LoVo (cell line): Measurements from ENCODE around the gene PHF20.
A peak's percentile ranks its signal among the peaks of the same experiment; 100 is the strongest.
"Not testable (repeated sequence)": the region's sequence is repeated elsewhere in the genome, so short reads cannot be mapped to it uniquely, and the experiment has no call there.

Source experiments
- DNase-seq: peaks from one replicate; pipeline ENCODE4 v3.0.0-alpha.2; 2016; ENCODE audit warnings: low spot score

PHF20 gene

DNA sequence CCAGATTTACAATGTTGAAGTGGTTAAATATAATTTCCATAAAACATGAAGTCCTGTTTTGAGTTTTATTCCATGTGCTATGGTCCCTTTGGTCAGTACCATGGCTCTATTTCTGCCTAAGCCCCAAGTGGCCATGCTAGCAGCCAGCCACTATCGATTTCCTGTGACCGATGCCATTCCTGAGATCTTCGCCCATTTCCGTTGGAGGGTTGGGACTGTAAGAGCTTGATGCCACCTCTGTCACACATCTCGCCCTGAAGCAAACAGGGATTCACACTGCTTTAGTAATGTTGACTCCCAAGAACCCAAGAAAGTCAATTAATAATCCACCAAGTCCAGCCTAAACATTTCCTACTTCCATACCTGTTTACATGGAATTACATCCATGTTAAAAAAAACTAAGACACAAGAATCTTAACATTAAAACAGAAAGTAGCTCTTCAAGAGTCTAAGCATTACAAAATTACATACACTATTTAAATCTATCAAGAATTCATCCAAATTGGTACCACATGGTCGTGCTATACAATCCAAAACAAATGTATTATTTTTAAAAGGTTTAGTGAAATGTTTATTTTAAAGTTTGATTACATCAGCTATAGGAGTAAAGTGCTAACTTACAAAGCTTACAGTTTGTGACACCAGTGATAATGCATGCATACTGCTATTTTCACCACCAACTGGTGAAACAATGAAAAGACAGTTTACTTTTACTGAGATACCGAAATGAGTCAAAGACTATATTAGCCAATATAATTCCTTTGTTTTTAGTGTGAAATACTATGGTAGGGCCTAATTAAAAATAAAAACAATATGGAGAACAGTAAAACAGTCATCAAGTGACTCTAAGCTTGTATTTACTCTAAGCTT is 32.3 kb upstream of the PHF20 start:
- no peak for DNase-seq

DNA sequence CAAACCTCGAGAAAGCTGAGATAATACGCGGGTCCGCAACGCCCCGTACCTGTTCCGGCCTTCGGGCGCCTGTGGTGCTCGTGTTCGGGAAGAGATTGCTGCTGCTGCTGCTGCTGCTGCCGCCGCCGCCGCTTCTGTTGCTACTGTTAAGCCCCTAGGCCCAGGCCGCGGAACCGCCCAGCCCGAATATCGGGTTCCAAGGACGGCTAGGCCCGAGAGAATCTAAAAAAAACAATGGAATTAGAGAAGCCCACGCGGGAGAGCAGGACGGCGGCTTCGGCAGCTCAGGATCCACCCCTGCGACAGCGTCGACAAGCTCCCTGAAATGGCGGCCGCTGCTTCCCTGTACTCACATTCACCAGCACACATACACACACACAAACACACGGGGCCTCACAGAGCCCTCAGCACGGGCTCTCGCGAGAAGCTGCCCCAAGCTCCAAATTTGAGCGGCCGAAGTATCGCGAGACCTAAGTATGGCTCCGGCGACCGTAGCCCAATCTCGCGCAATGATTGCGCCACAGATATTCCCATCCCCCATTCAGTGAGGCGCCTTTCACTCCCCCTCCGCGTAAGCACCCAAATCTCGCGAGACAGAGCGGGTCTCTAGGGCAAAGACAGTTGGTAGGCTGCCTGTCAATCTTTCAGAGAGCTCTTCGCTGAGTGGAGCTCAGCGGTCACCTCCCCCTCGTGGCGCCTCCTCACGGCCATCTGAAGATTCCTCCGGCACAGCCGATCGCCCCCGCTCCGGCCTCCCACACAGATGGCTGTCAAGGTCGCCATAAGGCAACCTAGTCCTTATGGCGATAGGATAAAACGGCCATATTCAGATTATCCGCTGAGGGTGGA is 29.7 kb upstream of the PHF20 start, which contains the start of gene RBM39:
TSS of gene RBM39 (minus strand) at position 369 of the 849 bp plus-strand sequence. CDS start 1,386 bp downstream, outside the sequence.
- peak; percentile 100 for DNase-seq

DNA sequence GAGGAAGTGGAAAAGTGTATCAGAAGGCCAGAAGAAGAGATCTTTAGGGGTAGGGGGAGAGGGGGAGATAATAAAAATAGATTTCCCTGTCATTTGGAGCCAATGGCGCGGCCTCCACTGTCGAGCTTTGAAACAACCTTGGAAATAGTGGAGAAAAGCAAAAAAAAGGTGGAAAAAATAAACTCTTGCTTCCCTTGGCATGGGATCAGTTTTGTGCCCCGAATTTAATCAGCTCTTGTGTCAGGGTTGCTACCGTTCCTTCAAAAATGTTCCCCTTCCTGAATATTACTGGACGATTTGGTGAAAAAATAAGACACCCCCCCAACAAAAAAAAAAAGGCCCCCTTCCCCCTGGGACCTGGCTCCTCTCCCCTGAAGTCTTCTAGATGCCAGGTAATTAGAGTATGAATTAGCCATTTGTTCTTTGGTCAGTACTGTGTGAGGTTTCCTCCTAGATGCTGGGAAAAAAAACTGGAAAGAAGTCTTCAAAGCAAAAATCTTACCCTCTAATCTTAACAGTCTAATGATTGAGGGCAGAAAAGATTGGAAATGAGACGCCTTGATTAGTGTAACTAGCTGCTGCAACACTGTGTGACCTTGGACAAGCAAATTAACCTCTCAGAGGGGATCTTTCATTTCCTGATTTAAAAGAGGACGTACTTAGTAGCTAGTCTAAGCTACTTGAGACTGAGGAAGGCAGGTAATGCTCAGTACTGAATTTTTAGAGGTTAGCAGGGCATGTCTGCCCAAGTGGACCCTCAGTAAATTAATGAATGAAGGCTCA is 28.9 kb upstream of the PHF20 start:
- peak; percentile 40 for DNase-seq

DNA sequence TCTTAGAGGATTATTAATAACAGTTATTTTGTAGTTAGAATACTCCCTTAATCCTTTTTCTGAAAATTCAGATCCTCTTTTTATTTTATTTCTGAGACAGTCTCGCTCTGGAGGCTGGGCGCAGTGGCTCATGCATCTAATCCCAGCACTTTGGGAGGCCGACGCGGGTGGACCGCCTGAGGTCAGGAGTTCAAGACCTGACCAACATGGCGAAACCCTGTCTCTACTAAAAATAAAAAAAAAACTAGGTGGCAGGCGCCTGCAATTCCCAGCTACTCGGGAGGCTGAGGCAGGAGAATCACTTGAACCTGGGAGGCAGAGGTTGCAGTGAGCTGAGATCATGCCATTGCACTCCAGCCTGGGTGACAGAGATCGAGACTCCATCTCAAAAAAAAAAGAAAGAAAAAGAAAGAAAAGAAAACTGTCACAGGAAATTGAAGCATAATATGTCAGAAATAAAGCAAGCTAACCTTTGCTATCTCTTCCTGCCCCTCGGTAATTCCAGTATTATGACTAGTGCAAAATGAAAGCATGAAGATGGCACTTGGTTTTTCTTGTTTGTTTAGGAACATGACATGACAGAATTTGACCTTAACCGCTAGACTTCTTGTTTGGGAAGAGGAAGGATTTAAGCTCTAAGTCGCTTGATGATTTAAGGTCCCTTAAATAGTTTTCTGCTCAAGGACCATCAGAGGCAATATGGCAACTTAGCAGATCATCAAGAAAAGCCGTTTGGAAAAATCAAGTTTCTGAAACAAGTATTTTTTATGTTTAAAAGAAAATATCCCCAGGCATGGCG is 27.9 kb upstream of the PHF20 start:
- no peak for DNase-seq

DNA sequence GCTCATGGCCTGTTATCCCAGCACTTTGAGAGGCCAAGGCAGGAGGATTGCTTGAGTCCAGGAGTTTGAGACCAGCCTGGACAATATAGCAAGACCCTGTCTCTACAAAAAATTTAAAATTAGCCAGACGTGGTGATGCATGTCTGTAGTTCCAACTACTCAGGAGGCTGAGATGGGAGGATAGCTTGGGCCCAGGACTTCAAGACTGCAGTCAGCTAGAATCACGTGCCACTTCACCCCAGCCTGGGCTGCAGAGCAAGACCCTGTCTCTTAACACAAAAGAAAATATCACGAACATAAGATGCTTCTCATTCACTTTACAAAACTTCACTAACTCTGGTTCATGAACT is 27.3 kb upstream of the PHF20 start:
- not testable (repeated sequence) for DNase-seq

GRCh38 chr20:35750611-35751010 is 21.2 kb upstream of the PHF20 start:
- DNase-seq, result no peak

GRCh38 chr20:35756404-35756803 is 15.4 kb upstream of the PHF20 start:
- DNase-seq, result no peak

- DNase-seq, result no peak
Observed at GRCh38 chr20:35757098-35757705, 14.6 kb upstream of the PHF20 start.

DNA sequence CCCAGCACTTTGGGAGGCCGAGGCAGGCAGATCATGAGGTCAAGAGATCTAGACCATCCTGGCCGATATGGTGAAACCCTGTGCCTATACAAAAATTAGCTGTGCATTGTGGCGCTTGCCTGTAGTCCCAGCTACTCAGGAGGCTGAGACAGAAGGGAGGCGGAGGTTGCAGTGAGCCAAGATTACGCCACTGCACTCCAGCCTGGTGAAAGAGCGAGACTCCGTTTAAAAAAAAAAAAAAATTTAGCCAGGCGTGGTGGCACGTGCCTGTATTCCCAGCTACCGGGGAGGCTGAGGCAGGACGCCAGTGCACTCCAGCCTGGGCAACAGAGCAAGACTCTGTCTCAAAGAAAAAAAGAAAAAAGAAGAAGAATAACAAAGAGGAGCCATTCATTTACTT is 10.3 kb upstream of the PHF20 start:
- DNase-seq, result not testable (repeated sequence)

- no peak for DNase-seq
Observed at GRCh38 chr20:35762461-35762860, 9.4 kb upstream of the PHF20 start.

DNA sequence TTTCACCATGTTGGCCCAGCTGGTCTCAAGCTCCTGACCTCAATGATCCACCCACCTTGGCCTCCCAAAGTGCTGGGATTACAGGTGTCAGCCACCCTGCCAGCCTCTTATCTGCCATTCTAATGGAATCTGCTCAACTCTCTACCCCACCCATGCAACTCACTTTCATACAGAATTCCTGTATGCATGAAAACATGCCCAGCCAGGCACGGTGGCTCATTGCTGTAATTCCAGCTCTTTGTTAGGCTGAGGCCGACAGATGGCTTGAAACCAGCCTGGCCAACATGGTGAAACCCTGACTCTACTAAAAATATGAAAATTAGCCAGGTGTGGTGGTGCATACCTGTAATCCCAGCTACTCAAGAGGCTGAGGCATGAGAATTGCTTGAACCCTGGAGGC is 6.9 kb upstream of the PHF20 start:
- not testable (repeated sequence) for DNase-seq

GRCh38 chr20:35766843-35767242 is 5.0 kb upstream of the PHF20 start:
- no peak for DNase-seq

DNA sequence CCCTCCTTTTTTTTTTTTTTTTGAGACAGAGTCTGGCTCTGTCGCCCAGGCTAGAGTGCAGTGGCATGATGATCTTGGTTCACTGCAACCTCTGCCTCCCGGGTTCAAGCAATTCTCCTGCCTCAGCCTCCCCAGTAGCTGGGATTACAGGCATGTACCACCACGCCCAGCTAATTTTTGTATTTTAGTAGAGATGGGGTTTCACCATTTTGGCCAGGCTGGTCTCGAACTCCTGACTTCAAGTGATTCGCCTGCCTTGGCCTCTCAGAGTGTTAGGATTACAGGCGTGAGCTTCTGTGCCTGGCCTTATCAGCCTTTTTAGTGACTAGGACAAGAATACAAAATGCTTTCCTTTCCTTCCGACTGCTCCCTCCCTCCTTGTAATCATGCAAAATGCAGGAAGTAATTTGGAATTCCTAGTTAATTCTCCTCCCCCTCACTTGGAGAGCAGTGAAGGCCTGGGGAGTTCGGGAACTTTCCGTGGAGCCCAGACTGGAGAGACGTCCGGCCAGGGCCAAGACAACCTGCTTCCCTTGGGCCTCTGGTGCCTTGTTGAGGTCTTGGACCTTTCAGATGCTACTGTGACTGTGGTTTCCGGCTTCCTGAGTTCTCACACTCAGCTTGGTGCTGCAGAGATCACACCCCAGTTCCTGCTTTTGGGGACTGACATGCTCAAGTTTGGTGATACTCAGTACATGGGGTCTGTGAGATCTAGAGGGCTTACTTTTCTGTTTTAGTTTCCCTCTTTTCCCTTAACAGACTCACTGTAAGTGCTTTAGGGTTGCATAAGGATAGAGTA is 3.9 kb upstream of the PHF20 start:
- DNase-seq, result no peak

DNA sequence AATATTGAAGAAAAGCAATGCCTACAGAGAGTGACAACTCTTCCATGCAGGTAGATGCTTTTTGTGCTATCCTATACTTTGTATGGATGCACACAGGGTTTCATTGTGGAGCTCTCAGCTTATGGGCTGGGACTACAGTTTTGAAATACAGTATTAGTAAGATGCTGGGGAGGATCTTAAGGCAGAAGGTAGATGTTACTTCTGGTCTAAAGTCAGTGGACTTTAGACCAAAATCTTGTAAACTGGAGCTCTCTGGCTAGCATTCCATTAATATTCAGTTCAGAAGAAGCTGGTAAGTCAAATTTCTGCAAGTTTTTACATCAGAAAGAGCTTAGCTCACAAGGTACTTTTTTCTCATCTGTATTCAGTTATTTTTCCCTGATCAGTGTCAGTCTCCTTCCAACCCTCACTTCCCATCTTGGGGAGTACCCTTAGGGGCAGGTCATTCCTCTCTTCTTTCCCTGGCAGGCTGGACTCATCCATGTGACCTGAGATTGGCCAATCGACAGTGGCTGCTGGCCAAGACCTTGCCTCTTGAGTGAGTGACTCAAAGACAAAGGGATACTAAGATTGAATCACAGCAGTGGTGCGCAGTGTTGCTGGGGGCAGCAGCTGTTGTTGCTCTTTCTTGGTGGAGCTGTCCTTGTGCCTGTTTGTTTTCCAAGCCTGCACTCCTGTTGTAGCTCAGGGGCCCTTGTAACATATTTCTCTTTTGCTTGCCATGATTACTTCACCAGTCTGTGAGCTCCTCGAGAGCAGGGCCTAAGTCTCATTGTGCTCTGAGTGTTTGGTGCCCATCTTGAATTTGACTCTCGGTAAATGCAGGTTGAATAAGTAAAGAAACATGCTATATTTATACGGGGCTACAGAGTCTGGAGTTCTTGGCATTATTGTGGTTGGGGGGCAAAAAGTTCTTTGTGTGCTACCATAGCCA is 2.8 kb upstream of the PHF20 start:
- peak; percentile 48 for DNase-seq

GRCh38 chr20:35771367-35771688 is 487 bp upstream of the PHF20 start:
- DNase-seq, result no peak

- DNase-seq, result no peak
Observed at GRCh38 chr20:35772563-35773058, 796 bp downstream of the PHF20 start.

DNA sequence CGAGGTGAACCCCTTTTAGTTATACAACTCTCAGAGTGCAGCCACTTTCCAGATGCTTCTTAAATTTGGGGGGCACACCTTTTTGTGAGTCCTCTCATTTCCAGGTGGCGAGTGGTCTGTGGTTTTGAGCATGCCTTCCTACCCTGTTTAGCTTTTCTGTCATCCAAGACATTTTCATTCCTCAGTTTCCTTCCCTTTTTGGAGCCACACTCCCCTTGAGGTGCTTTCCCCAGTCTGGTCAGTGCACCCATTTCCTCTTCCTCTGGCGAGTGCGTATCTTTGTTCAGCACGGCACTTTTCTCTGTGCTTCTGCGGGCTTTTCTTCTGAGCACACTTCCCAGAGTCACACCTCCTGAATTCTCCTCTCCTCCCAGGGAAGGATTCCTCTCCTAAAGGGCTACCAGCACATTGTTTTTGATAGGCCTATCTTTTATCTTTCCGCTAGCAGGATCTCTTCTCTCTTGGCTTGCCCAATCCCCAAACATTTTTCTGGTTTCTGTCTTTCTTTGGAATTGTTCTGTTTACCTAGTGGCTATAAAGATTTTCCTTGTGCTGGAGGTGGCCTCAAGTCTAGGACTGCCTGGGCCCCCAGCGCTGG is 1.4 kb downstream of the PHF20 start:
- DNase-seq, result no peak

- DNase-seq, result no peak
Observed at GRCh38 chr20:35774391-35774790, 2.6 kb downstream of the PHF20 start.
